Measurements from ENCODE around the gene AFAP1. TPM values are rescaled to one million over a fixed set of nuclear protein-coding genes. Genes with fewer than 3 reads are reported as not detected.

Gene AFAP1
- total RNA-seq, 1 experiment from 2014 or later = 23.6 TPM

- TF ChIP-seq E2F5 (CRISPR knock-in tag; IDR thresholded peaks at IDR 0.05) = no peak
- TF ChIP-seq STAT6 (CRISPR knock-in tag; conservative IDR thresholded peaks at IDR 0.05; ENCODE audit: low read depth) = no peak
- TF ChIP-seq ZNF281 (CRISPR knock-in tag; IDR thresholded peaks at IDR 0.05) = no peak
- no peak for TF ChIP-seq E2F4 (CRISPR knock-in tag; IDR thresholded peaks at IDR 0.05; ENCODE audit: borderline replicate concordance, low read depth)
These were observed 61.3 kb downstream of the AFAP1 start (continued) for GRCh38 chr4:7878323-7878722.

GRCh38 chr4:7877176-7877575, 62.5 kb downstream of the AFAP1 start:
- Mint-ChIP-seq H3K9me3 (peaks cover 12% of the 10 kb centered on the region), H3K27me3 (ENCODE audit: low read depth) (no peaks in the 10 kb centered on the region), H3K36me3 (peaks cover 19% of the 10 kb centered on the region), H3K27ac (peak overlapping the region; percentile 57), H3K4me1 (peaks cover 54% of the 10 kb centered on the region), H3K4me3 (no peak overlapping the region)
- DNase-seq (ENCODE audit: low spot score) = no peak
- ChIA-PET CTCF (interaction anchor here (0.6 to 3.7 kb wide), 17 partner anchors 8 to 169 kb away, joined by 3 to 29 read pairs (median 6); partner anchors contain the start of gene AFAP1), POLR2A (no interaction called here)
- TF ChIP-seq GRHL2 (CRISPR knock-in tag; IDR thresholded peaks at IDR 0.05; ENCODE audit: insufficient replicate concordance, severe bottlenecking) (no peak), CBFB (CRISPR knock-in tag; IDR thresholded peaks at IDR 0.05; ENCODE audit: low read depth) (no peak), ZBTB43 (CRISPR knock-in tag; IDR thresholded peaks at IDR 0.05) (no peak), FOXJ3 (CRISPR knock-in tag; IDR thresholded peaks at IDR 0.05; ENCODE audit: borderline replicate concordance) (no peak), ZNF263 (CRISPR knock-in tag; IDR thresholded peaks at IDR 0.05; ENCODE audit: low read depth) (no peak), NR3C1 (CRISPR knock-in tag; conservative IDR thresholded peaks at IDR 0.05; ENCODE audit: low read depth) (no peak), RELA (CRISPR knock-in tag; IDR thresholded peaks at IDR 0.05; ENCODE audit: borderline replicate concordance) (no peak), MYBL2 (CRISPR knock-in tag; IDR thresholded peaks at IDR 0.05) (no peak), ARID4B (CRISPR knock-in tag; IDR thresholded peaks at IDR 0.05; ENCODE audit: borderline replicate concordance) (no peak), OVOL2 (CRISPR knock-in tag; IDR thresholded peaks at IDR 0.05; ENCODE audit: borderline replicate concordance) (no peak), ESRRA (CRISPR knock-in tag; IDR thresholded peaks at IDR 0.05; ENCODE audit: borderline replicate concordance) (no peak), NFE2L1 (CRISPR knock-in tag; IDR thresholded peaks at IDR 0.05) (no peak), NFATC4 (CRISPR knock-in tag; IDR thresholded peaks at IDR 0.05) (no peak), NR1H2 (CRISPR knock-in tag; IDR thresholded peaks at IDR 0.05) (no peak), JUN (CRISPR knock-in tag; IDR thresholded peaks at IDR 0.05) (no peak)
- ATAC-seq = no peak
